GM18909 (cell line): ENCODE measurements around the gene CSF2RB.
A peak's percentile ranks its signal among the peaks of the same experiment; 100 is the strongest.

ENCODE experiments used
- ATAC-seq: cut with Tn5 transposase; IDR thresholded peaks from one replicate; pipeline ENCODE4 v1.9.1; 2021; ENCODE audit warnings: mild to moderate bottlenecking; ENCODE audit not compliant: unreplicated experiment, poor library complexity

Gene CSF2RB

DNA sequence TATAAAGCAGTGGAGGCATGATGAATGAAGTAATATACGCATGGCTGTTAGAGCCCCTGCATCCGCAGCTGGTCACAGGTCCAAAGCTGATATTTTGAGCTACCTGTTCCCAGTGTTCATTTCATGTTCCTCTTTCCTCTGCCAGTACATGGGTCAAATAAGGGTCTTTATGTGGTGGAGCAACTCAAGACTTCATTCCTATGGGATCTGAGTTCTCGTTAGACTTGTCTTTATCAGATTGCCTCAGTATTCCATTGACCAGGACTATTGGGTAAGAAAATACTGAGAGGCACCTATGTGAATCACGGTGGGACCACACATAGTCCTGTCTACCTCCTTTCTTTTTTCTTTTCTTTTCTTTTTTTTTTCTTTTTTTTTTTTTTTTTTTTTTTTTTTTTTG, 27.4 kb upstream of the CSF2RB start:
- ATAC-seq, result no peak

DNA sequence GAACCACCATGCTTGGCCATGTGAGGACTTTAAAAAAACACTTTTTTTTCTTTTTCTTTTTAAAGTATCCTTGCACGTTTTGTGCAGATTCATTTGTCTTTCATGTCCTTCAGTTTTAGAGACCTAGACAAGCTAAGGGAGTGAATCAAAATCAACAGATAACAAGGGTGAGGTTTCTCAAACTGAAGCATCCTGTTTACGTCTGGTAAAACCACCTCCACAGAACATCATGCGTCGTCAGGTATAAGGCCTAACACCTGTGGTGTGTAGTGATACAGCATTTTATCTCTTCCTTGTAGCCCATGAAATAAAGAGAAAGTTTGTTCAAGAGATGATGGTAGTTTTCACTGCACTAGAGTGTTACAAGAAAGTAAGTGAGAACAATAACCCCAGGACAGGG, 26.3 kb upstream of the CSF2RB start:
- ATAC-seq, result no peak

DNA sequence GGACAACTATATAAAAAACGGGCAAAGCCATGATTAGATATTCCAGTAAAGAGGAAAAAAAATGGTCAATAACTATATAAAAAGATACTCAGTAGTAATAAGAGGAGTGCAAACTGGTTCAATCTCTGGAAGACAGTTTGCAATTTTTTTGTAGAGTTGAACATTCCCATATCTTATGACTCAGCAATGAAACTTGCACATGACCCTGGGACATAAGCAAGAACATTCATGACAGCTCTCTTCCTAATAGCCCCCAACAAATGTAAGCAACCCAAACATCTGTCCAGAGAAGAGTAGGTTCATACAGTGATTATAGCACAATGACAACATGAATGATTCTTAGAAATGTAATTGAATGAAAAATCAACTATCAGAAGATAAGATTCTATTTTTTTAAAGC, 21.8 kb upstream of the CSF2RB start:
- ATAC-seq, result no peak

DNA sequence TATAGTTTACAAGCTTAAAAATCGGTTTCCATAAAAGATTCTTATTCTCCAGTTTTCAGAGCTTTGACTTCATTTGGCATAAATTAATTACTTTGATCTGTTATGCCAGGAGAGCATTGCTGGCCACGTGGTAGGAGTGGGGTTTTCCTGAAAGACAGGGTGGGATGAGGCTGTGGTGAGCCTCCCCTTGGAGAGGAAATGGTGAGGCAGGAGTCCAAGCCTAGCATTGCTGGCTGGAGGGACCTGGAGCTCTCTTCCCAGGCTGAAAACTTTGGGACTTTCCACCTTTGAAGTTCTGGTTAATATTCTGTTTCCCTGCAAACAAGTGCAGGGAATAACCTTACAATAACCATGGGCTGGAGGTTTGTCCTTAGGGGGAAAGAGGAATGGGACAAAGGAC, 21.1 kb upstream of the CSF2RB start:
- ATAC-seq, result no peak

DNA sequence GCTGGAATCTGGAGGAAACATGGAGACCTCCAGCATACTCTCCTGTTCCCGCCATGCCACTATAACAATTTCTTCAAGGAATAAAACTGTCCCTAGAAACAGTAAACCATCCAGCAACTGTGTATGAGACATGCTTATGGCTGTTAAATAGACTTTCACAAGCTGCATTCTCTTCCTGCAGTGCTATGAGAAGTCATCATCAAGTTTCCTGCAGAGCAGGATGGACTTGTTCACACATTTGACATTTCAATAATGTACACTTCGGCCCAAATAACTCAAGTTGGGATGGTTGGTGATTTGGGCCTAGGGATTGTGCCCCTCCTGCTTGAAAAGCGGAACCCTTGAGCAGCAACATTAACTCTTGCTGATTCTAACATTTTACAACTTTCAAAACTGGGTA, 20.2 kb upstream of the CSF2RB start:
- ATAC-seq, result no peak

DNA sequence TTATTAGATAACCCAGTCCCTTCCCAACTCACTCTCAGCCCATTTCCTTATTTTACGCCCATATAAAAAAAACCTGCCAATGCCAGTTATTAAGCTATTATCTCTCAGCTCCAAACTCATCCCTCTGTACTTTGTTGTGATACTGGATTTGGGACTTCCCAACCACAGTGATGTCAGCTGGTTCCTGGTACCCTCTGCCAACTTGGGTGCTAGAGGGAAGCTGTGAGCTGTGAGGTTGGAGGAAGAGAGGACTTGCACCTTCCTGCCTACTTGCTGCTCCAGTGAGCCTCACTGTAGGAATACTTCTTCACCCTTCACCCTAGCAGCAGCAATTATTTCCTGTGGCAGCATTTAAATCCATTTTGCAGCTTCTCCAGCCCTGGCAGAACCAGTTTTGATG, 19.2 kb upstream of the CSF2RB start:
- ATAC-seq, result no peak

DNA sequence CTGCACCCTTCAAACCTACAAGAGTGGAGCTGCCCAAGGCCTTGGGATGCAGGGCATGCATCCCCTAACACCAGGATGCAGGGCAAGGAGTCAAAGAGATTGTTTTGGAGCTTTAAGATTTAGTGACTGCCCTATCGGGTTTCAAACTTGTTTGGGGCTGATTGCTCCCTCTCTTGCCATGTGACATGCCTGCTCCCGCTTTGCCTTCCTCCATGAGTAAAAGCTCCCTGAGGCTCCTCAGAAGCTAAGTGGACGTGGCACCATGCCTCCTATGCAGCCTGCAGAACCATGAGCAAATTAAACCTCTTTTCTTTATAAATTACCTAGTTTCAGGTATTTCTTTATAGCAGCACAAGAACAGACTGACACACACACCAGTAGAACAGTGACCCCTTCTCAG, 15.8 kb upstream of the CSF2RB start:
- no peak for ATAC-seq

DNA sequence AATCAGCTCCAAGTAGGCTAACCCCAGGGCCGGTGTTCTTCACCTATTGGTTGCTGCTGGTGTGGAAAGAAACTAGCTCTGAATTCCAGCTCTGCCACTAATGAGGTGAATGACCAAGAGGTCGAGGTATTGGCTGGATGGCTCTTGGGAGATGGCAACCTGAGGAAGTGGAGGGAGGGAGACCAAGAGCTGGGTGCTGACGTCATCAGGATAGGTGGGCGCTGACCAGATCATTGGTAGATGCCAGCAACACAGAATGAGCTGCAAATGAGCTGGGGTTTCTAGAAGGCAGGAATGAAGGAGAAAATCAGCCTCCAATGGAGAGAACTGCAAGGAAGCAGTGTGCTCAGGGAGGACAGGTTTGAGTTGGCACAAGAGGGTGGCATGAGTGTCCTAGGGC, 14.7 kb upstream of the CSF2RB start:
- ATAC-seq, result no peak

DNA sequence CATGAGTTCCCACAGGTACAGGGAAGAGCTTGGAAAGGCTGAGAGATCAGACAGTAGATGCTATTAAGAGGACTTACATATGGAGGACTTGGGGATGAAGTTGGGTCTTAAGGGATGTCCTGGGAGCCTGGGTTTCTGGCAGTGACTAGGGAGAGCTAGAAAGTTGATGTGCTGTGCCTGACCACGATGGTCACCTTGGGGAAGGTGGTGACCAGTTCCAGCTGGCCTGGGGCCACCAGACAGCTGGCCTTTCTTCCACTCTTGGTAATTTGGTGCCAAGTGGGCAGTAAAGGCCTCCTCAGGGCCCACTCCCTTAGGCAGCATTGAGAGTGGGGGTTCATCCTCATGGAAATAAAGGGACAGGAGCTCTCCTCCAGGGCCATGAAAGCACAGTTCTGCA, 13.9 kb upstream of the CSF2RB start:
- no peak for ATAC-seq

DNA sequence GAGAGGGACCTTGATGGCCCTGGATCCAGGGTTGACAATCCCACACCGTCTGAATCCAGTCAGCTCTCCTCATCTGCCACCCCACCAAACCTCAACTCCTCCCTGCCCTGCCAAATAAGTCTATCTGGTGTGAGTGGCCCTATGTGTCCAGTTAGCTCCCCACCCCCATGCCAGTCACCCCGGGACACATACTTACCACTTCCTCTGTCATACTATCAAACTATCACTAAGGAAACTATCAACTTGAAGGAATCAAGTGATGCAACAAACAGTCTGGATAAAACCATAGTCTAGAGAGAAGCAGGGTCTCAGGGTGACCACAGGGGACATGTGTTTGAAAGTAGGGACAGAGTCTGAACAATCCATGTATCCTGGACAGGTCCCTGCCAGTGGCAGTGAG, 13.2 kb upstream of the CSF2RB start:
- ATAC-seq, result no peak

DNA sequence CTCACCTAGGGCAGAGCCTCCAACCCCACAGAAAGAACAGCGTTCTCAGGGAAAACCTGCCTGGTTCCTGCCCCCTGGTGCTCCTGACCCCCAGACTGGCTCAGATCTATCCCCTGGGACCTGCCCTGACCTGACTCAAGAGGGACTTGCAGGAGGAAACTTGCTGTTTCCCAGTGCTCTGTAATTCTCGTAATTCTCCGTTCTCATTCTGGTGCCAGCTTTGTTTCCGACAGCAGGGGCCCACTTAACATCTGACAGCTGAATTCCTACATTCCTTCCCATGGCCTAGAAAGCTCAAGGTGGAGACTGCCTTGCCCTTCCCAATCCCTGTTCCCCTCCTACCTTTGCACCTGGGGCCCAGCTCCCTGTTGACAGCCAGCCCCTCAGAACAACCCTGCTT, 12.5 kb upstream of the CSF2RB start:
- no peak for ATAC-seq

DNA sequence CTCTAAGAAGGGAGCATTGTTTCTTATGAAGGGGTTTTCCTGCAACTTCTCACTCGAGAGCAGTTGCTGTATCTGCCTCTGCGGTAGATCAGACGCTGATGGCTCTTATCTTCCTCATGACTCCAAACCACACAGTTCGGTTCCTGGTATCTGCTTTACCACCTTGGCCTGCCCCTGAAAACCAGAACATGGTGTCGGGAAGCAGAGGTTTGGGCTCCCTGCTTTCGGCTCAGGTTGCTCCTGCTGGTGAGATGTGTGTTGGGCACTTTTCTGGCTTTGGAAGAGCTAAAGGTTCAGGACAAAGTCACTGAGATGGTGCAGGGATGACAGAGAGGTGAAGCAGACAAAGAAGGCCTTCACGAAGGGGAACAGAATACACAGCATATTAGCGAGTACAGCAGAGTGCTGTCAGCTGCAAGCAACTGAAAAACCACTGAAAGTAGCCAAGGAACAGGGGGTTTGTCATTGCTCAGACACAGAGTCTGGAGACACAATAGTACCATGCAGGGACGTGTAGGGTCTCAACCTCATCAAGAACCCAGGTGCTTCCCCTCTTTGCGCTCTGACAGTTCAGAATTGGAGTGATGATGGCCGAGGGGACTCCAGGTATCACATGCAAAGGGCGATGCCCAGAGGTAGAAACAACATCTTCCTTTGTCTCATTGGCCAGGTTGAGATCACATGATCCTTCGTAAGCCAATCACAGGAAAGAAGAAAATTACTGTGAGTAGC, 11.9 kb upstream of the CSF2RB start:
- ATAC-seq, result peak; percentile 73

DNA sequence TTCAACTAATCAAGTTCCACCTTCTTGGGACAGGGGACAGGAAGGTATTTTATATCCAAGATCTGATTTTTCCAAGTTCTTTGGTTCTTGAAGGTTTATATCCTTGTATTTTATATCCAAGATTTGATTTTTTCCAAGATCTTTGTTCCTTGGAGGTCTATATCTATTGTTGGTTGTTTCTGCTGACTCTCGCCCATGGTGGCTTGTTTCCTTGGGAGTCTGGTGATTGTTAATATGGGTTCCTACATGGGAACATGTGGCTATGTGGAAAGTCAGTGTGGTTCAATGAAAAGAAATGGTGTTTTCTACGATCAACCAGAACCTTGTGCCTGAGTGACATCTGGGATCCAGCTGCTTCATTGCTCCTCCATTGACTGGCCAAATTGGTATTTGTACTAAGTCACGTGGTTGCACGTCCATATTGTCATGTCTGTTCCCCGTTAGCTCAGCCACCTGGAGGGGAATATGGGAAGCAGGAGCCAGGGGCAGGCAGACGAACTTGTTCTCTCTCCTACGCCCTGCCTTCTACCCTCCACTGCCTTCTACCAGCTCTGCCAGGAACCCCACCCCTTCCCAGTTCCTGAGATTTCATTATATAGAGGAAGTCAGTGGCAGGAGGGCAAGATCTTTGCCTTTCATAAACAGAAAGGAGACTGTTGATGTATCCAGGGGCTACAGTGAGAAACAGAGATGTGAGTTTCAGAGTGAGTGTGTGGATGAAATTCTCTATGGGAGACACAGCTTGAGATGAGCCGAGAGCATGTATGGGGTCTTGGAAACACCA, 11.1 kb upstream of the CSF2RB start:
- ATAC-seq, result no peak

DNA sequence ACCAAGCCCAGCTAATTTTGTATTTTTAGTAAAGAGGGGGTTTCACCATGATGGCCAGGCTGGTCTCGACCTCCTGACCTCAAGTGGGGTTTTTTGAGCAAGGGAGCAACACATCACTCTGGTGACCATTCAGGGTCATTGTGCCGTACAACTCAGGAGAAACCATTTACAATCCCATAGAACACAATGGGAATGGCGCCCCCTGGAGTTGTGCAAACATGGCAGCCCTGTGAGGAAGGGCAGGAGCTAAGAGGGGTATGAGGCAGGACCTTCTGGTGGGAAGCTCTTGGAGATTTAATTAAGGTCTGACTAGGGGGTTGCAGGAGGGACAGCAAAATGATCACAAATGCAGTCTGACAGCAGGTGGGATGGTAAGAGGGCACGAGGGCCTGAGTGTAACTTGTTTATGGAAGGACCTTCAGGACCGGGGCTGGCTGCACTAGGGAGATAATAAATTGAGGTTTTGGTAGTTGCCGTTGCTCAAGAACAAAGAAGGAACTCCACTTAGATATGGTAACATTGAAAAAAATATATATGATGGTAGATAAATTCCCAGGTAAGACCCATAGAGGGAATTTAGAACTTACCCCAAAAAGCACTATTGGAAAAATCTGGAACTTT, 9.1 kb upstream of the CSF2RB start:
- no peak for ATAC-seq

DNA sequence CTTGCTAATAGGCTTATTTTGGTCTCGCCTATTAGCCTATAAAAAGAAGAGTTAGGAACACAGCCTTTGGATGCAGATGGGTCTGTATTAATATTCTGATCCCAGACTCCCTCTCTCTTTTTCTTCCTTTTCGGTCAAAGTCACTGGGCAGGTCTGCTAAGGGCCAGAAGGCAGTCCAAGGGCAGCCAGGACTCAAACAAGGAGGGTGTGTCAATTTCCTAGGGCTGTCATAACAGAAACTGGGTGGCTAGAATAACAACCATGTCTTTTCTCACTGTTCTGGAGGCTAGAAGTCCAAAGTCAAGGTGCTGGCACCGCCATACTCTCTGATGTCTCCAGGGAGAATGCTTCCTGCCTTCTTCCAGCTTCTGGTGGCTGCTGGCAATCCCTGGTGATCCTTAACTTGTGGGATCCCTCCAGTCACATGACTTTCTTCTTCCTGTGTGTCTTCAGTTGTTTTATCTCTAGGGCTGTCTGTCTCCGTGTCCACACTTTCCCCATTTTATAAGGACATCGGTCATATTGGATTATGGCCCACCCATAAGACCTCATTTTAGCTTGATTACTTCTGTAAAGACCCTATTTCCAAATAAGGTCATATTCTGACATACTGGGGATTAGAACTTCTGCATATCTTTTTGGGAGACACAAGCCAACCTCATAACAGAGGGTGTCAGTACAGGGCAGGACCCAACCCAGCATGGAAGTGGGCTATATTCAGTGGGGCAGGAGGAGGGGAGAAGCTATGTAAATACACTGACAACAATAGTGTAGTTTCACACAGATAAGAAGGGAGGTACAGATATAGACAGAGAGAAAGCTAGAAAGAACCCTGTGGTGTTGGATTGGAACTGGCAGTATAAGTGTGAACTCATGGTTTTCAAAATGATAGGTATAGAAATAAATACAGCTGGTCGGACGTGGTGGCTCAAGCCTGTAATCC, 5.9 kb upstream of the CSF2RB start:
- no peak for ATAC-seq

DNA sequence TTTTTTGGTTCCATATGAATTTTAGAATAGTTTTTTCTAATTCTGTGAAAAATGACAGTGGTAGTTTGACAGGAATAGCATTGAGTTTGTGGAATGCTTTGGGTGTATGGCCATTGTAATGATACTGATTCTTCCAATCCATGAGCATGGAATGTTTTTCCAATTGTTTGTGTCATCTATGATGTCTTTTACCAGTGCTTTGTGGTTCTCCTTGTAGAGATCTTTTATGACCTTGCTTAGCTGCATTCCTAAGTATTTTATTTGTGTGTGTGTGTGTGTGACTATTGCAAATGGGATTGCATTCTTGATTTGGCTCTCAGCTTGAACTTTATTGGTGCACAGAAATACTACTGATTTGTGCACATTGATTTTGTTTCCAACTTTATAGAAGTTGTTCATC, 3.0 kb upstream of the CSF2RB start:
- ATAC-seq, result no peak

DNA sequence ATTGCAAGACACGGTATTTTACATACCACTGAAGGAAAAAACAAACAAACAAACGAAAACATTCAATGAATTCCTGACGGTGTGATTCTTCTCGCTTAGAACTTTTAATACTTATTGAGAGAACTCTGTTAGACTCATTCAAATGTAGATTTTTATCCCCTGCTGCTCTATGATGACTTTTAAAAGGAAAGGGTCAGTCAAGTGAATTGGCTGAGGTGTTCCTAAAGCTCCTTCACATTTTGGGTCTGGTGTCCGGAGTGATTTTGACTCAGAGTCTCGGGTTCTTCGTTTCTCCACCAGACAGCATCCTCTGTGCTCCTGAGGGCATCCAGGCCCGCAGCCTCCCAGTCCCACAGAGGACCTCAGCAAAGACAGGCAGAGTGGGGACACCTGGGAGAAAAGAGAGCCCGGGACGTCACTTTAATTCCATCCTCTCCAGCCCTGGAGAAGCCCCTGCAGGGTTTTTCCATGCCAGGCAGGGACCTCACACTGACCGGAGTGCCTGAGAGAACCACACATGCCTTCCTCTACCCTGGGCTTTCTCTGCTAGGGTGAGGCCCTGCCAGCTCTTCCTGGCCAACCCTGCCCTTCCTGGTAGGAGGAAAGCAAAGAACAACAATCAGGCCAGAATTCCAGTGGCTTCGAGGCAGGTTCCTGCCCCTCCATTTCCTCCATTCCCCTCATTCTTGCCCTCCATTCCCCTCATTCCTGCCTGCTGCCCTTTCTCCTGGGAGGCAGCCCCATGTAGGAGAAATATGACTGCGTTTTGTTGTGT, 1.4 kb upstream of the CSF2RB start:
- ATAC-seq, result no peak

DNA sequence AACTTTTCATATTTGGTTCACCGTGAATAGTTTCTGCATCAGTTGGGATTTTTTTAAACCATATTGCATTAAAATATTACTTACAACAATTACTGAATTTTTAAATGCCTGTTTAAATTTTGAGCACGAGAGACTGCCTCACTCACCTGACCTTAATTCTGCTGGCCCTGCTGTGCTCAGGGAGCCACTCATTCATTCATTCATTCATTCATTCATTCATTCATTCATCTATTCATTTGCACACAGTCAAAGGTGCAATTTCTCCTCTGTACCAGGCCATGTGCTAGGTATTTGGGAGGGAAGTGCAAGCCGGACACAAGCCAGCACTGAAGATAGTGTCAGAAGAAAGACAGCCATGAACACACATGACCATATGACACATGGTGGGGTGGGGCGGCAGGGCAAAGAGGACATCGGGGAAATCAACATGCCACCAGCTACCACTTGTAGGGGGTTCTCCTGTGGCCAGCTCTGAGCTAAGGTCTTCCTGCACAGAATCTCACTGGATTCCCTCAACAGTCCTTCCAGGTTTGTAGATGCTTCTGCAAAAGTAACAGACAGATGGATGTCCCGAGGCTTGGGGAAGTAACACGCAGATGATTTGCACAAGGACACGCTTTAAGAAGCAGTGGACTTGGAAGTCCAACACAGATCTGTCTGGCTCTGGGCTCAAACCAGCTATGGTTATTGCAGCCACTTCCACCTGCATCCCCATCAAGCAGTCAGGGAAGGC, 568 bp upstream of the CSF2RB start:
- ATAC-seq, result no peak

DNA sequence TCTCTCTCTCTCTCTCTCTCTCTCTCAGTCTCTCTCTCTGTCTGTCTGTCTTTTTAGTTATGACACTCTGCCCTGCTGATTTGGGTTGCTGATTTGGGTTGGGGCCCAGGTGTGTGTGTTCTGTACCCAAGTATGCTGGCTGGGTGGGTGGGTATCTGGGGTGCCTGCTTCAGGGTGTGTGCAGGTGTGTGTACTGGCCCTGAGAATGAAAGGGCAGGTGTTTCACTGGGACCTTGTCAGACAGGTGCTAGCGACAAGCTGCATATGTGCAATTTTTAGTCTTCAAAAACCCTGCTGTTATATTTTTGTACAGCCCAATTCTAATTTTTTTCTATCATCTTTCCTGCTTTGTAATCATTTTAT, 943 bp downstream of the CSF2RB start:
- no peak for ATAC-seq
